ENCODE measurements around the gene HEATR5B.

GRCh38 chr2:36960773-36961172 lies 123.4 kb downstream of the HEATR5B start:
- TF ChIP-seq NR2C2 (CRISPR knock-in tag; IDR thresholded peaks at IDR 0.05) (no peak), ZBTB21 (CRISPR knock-in tag; IDR thresholded peaks at IDR 0.05; ENCODE audit: borderline replicate concordance) (no peak), NR3C1 (CRISPR knock-in tag; conservative IDR thresholded peaks at IDR 0.05; ENCODE audit: low read depth) (no peak), E2F1 (CRISPR knock-in tag; IDR thresholded peaks at IDR 0.05) (no peak), CTCF (IDR thresholded peaks at IDR 0.05) (no peak)

Measured in WTC11 (cell line).